Liver (tissue), 9 donors: ENCODE measurements around the gene B4GALNT2. TPM values are rescaled to one million over a fixed set of nuclear protein-coding genes. Genes with fewer than 3 reads are reported as not detected.
A peak's percentile ranks its signal among the peaks of the same experiment; 100 is the strongest.

Experiments
- DNase-seq: peaks from one replicate; pipeline ENCODE4 v3.0.0-alpha.2; 2017; ENCODE audit warnings: low spot score
- H3K27ac ChIP-seq, 2 donors: one replicate each; pipeline ENCODE4 v1.7.0; 2013; ENCODE audit warnings: inconsistent platforms in 2 of 2, low read length in 2 of 2, control low read depth in 1 of 2, low read depth in 1 of 2, mild to moderate bottlenecking in 1 of 2
- H3K27me3 ChIP-seq, 4 donors: one replicate each; pipeline versions ENCODE4 v1.6.1 to v1.7.0; 2013; ENCODE audit warnings: low read length in 3 of 4, inconsistent platforms in 1 of 4, mild to moderate bottlenecking in 1 of 4, moderate library complexity in 1 of 4; ENCODE audit not compliant: control insufficient read depth in 4 of 4, insufficient read depth in 4 of 4
- H3K36me3 ChIP-seq, 4 donors: one replicate each; pipeline versions ENCODE4 v1.6.1 to v1.7.0; 2013; ENCODE audit warnings: low read length in 3 of 4, mild to moderate bottlenecking in 3 of 4, low read depth in 1 of 4, moderate library complexity in 1 of 4; ENCODE audit not compliant: control insufficient read depth in 4 of 4, insufficient read depth in 3 of 4
- H3K4me1 ChIP-seq, 4 donors: one replicate each; pipeline versions ENCODE4 v1.6.1 to v1.7.0; 2013; ENCODE audit warnings: low read length in 3 of 4, mild to moderate bottlenecking in 3 of 4, moderate library complexity in 1 of 4; ENCODE audit not compliant: control insufficient read depth in 4 of 4, insufficient read depth in 4 of 4
- H3K4me3 ChIP-seq, 3 donors: one replicate each; pipeline versions ENCODE4 v1.6.1 to v1.7.0; 2013; ENCODE audit warnings: low read length in 3 of 3, control low read depth in 1 of 3, low read depth in 1 of 3, mild to moderate bottlenecking in 1 of 3
- H3K9ac ChIP-seq, 2 donors: one replicate each; pipeline ENCODE4 v1.7.0; 2013; ENCODE audit warnings: low read length in 2 of 2, mild to moderate bottlenecking in 2 of 2, moderate library complexity in 2 of 2, control low read depth in 1 of 2, low read depth in 1 of 2
- H3K9me3 ChIP-seq, 4 donors: one replicate each; pipeline versions ENCODE4 v1.6.1 to v1.7.0; 2013; ENCODE audit warnings: low read length in 3 of 4; ENCODE audit not compliant: control insufficient read depth in 4 of 4
- FOXA1 ChIP-seq: IDR thresholded peaks from 2 replicates; pipeline ENCODE4 v1.6.1; 2016; ENCODE audit warnings: antibody characterized with exemption
- FOXA2 ChIP-seq: IDR thresholded peaks from 2 replicates; pipeline ENCODE4 v1.6.1; 2016; ENCODE audit warnings: antibody characterized with exemption
- GABPA ChIP-seq, 2 donors: IDR thresholded peaks in 1 of 2; conservative IDR thresholded peaks in 1 of 2; 2 replicates each; pipeline ENCODE4 v1.6.1; 2016; ENCODE audit warnings: antibody characterized with exemption in 2 of 2, mild to moderate bottlenecking in 1 of 2, moderate library complexity in 1 of 2
- HNF4A ChIP-seq, 2 donors: conservative IDR thresholded peaks; 2 replicates each; pipeline ENCODE4 v1.6.1; 2016; ENCODE audit warnings: antibody characterized with exemption in 2 of 2, mild to moderate bottlenecking in 2 of 2
- HNF4G ChIP-seq: IDR thresholded peaks from 2 replicates; pipeline ENCODE4 v1.6.1; 2016; ENCODE audit warnings: antibody characterized with exemption
- JUND ChIP-seq, 2 donors: IDR thresholded peaks; 2 replicates each; pipeline ENCODE4 v1.6.1; 2016; ENCODE audit warnings: antibody characterized with exemption in 2 of 2
- NR2F2 ChIP-seq: IDR thresholded peaks from 2 replicates; pipeline ENCODE4 v1.6.1; 2016; ENCODE audit warnings: antibody characterized with exemption
- RAD21 ChIP-seq, 2 donors: IDR thresholded peaks; 2 replicates each; pipeline ENCODE4 v1.6.1; 2016; ENCODE audit warnings: antibody characterized with exemption in 2 of 2, mild to moderate bottlenecking in 2 of 2
- RXRA ChIP-seq, 2 donors: IDR thresholded peaks; 2 replicates each; pipeline ENCODE4 v1.6.1; 2017 to 2018; ENCODE audit warnings: antibody characterized with exemption in 2 of 2, mild to moderate bottlenecking in 1 of 2
- YY1 ChIP-seq: IDR thresholded peaks from 2 replicates; pipeline ENCODE4 v1.6.1; 2016; ENCODE audit warnings: antibody characterized with exemption, mild to moderate bottlenecking
- ZBTB33 ChIP-seq: IDR thresholded peaks from 2 replicates; pipeline ENCODE4 v1.6.1; 2016; ENCODE audit warnings: antibody characterized with exemption
- WGBS: extraction: QIAGEN DNeasy Blood & Tissue Kit; methylation state at CpG from one replicate; pipeline ENCODE4 v1.1.7; 2013; 5-methylcytosine and 5-hydroxymethylcytosine counted together
- polyA plus RNA-seq, 2 donors: library from polyadenylated mRNA; stranded (reverse) in 1 of 2; unstranded in 1 of 2; fragments of 200-250 nt in 1 of 2; fragments of >200 nt in 1 of 2; fragmentation: Nextera tagmentation in 1 of 2; extraction: Ambion mirVana in 1 of 2; gene quantifications; one replicate each; pipeline versions ENCODE4 v1.2.1 to v1.2.3, GENCODE V29; 2013 to 2015
- total RNA-seq, 2 donors: library from RNA; depleted of rRNA; stranded (reverse); fragments of >200 nt; gene quantifications; one replicate each; pipeline ENCODE4 v1.2.3, GENCODE V29; 2014
- TF ChIP-seq, protein P1 (sequence below): IDR thresholded peaks from 2 replicates; pipeline ENCODE4 v1.6.1; 2016; ENCODE audit warnings: antibody characterized with exemption
- TF ChIP-seq, protein P2 (sequence below): IDR thresholded peaks from 2 replicates; pipeline ENCODE4 v1.6.1; 2016; ENCODE audit warnings: antibody characterized with exemption, mild to moderate bottlenecking
- TF ChIP-seq, protein P3 (sequence below): fragments of 150-350 bp; IDR thresholded peaks from 2 replicates; pipeline ENCODE4 v1.5.1; 2017; ENCODE audit warnings: improper control_type of control experiment, low read depth, low read length; ENCODE audit not compliant: missing input control
- donor health status: healthy.
- donor health status: healthy.
- donor health status: healthy.
- donor health status: healthy.
- donor health status: healthy.

B4GALNT2 gene
- total and polyA plus RNA-seq, 4 donors: not detected

DNA sequence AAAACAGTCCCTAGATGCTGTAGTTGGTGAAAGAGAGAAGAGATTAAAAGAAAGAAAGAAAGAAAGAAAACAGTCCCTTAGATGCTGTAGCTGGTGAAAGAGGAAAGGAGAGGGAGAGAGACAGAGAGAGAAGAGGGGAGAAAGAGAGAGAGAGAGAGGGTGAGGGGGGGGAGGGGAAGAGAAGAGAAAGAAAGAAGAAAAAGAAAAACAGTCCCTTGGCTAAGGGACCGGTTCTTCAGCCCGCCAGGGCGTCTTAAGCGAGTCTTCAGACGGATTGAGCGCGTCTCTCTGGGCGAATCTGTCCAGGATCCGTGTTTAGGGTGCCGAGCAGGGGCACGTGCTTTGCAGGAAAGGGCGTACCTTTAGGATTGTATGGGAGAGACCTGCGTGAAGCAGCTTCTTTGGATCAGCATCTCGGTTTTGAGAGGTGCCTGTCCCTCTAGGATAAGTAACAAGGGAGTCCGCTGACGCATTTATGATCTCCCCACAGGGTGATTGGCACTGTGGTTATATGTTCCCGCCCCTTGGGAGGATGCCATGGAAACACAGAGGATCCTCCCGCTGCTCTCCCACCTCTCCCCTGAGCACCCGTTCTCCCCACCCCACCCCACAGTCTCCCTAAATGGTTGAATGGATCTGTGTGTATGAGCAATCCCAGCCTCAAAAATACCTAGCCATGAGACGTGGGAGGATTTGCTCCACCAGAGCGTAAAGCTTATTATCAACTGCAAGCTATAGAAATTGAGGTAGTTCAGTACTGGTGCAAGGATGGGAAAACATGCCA is 61.1 kb downstream of the B4GALNT2 start:
- peak; percentile 45 for DNase-seq
- Histone ChIP-seq H3K9ac (peak overlapping the region in 1 of 2 donors; percentile 44), H3K4me3 (peak overlapping the region; percentile 5 to 72 (median 10)), H3K9me3 (no peaks in the 10 kb centered on the region), H3K27me3 (no peaks in the 10 kb centered on the region), H3K27ac (peak overlapping the region; percentile 35 to 93), H3K36me3 (no peaks in the 10 kb centered on the region), H3K4me1 (peaks cover 0 to 16% (median 4%) of the 10 kb centered on the region in 4 donors)
- WGBS: 15% methylated on average over 21 of the region's 21 CpGs
- no peak for TF ChIP-seq ZBTB33
- TF ChIP-seq FOXA1: no peak

GRCh38 chr17:49194297-49194607 is 61.7 kb downstream of the B4GALNT2 start:
- WGBS: 76% methylated on average over 3 of the region's 3 CpGs
- TF ChIP-seq, protein P1, sequence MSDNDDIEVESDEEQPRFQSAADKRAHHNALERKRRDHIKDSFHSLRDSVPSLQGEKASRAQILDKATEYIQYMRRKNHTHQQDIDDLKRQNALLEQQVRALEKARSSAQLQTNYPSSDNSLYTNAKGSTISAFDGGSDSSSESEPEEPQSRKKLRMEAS: no peak
- TF ChIP-seq HNF4A (conservative IDR thresholded peaks at IDR 0.05) (no peak), ZBTB33 (no peak), JUND (IDR thresholded peaks at IDR 0.05) (no peak), HNF4G (no peak), RAD21 (IDR thresholded peaks at IDR 0.05) (no peak), FOXA2 (no peak)
- Histone ChIP-seq H3K9me3 (no peaks in the 10 kb centered on the region), H3K36me3 (no peaks in the 10 kb centered on the region), H3K27me3 (no peaks in the 10 kb centered on the region), H3K4me3 (no peak overlapping the region), H3K4me1 (peaks cover 0 to 16% (median 4%) of the 10 kb centered on the region in 4 donors), H3K9ac (no peak overlapping the region), H3K27ac (no peak overlapping the region)
- DNase-seq: no peak

GRCh38 chr17:49195751-49196150 is 63.2 kb downstream of the B4GALNT2 start:
- H3K4me1 ChIP-seq: peaks cover 0 to 16% (median 4%) of the 10 kb centered on the region in 4 donors
- no peaks in the 10 kb centered on the region for H3K9me3 ChIP-seq
- TF ChIP-seq GABPA (IDR thresholded peaks at IDR 0.05 in 1 of 2, conservative IDR thresholded peaks at IDR 0.05 in 1 of 2) (no peak), NR2F2 (no peak), HNF4G (no peak), RXRA (IDR thresholded peaks at IDR 0.05) (no peak), YY1 (no peak), RAD21 (IDR thresholded peaks at IDR 0.05) (no peak), ZBTB33 (no peak)
- TF ChIP-seq, protein P2, sequence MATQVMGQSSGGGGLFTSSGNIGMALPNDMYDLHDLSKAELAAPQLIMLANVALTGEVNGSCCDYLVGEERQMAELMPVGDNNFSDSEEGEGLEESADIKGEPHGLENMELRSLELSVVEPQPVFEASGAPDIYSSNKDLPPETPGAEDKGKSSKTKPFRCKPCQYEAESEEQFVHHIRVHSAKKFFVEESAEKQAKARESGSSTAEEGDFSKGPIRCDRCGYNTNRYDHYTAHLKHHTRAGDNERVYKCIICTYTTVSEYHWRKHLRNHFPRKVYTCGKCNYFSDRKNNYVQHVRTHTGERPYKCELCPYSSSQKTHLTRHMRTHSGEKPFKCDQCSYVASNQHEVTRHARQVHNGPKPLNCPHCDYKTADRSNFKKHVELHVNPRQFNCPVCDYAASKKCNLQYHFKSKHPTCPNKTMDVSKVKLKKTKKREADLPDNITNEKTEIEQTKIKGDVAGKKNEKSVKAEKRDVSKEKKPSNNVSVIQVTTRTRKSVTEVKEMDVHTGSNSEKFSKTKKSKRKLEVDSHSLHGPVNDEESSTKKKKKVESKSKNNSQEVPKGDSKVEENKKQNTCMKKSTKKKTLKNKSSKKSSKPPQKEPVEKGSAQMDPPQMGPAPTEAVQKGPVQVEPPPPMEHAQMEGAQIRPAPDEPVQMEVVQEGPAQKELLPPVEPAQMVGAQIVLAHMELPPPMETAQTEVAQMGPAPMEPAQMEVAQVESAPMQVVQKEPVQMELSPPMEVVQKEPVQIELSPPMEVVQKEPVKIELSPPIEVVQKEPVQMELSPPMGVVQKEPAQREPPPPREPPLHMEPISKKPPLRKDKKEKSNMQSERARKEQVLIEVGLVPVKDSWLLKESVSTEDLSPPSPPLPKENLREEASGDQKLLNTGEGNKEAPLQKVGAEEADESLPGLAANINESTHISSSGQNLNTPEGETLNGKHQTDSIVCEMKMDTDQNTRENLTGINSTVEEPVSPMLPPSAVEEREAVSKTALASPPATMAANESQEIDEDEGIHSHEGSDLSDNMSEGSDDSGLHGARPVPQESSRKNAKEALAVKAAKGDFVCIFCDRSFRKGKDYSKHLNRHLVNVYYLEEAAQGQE: no peak
- TF ChIP-seq, protein P3, sequence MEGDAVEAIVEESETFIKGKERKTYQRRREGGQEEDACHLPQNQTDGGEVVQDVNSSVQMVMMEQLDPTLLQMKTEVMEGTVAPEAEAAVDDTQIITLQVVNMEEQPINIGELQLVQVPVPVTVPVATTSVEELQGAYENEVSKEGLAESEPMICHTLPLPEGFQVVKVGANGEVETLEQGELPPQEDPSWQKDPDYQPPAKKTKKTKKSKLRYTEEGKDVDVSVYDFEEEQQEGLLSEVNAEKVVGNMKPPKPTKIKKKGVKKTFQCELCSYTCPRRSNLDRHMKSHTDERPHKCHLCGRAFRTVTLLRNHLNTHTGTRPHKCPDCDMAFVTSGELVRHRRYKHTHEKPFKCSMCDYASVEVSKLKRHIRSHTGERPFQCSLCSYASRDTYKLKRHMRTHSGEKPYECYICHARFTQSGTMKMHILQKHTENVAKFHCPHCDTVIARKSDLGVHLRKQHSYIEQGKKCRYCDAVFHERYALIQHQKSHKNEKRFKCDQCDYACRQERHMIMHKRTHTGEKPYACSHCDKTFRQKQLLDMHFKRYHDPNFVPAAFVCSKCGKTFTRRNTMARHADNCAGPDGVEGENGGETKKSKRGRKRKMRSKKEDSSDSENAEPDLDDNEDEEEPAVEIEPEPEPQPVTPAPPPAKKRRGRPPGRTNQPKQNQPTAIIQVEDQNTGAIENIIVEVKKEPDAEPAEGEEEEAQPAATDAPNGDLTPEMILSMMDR: no peak
- 80% methylated on average over 4 of the region's 4 CpGs for WGBS
- H3K4me3 ChIP-seq: no peak overlapping the region
- H3K9ac ChIP-seq: no peak overlapping the region
- no peak for DNase-seq
- no peaks in the 10 kb centered on the region for H3K27me3 ChIP-seq
- no peaks in the 10 kb centered on the region for H3K36me3 ChIP-seq
- H3K27ac ChIP-seq: no peak overlapping the region
